ENCODE measurements around the gene BPIFB4.
"Not testable (repeated sequence)": the region's sequence is repeated elsewhere in the genome, so short reads cannot be mapped to it uniquely, and the experiment has no call there.

The BPIFB4 gene

DNA sequence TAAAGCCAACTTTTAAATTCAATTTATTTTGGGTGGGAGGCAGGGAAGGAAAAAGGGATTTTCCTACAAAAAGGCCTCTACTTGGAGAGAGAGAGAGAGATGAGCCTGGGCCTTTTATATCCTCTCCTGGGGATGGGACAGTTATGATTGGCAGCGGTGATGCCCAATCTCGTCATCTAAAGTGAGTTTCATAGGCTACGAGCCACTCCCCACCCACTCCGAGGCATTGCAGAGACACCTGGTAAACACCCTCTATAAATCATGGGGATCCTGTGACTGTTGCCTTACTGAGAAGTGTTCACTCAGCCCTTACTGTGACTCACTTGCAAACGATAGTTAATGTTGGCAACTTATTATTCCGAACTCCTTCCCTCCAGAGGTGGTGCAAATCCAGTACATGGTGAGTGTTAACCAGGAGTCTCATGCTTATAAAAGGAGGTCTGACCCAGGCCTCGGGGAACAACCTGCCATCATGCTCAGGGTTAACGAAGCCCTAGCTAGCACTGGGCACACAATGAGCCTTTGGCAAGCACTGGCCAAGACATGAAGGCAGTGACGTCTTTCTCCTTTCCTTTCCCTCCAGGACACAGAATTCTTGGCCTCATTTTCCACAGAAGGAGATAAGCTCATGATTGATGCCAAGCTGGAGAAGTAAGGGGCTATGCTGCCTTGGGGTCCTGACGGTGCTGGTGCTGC, 20.5 kb downstream of the BPIFB4 start:
- H3K9ac ChIP-seq (ENCODE audit: insufficient read length) = no peak overlapping the region
- H3K36me3 ChIP-seq (ENCODE audit: insufficient read depth, low read length) = no peaks in the 10 kb centered on the region
- no peak for DNase-seq (ENCODE audit: low read depth, low spot score)
- TF ChIP-seq FOXP2 (optimal IDR thresholded peaks at IDR 0.05; ENCODE audit: control extremely low read depth, extremely low read length, insufficient read depth) (no peak), POLR2AphosphoS5 (IDR thresholded peaks at IDR 0.05; ENCODE audit: borderline replicate concordance, low read depth, low read length) (no peak)
- no peak overlapping the region for H3K27ac ChIP-seq
- no peak overlapping the region for H3K4me3 ChIP-seq
- H3K9me3 ChIP-seq (ENCODE audit: low read depth, low read length) = no peaks in the 10 kb centered on the region

DNA sequence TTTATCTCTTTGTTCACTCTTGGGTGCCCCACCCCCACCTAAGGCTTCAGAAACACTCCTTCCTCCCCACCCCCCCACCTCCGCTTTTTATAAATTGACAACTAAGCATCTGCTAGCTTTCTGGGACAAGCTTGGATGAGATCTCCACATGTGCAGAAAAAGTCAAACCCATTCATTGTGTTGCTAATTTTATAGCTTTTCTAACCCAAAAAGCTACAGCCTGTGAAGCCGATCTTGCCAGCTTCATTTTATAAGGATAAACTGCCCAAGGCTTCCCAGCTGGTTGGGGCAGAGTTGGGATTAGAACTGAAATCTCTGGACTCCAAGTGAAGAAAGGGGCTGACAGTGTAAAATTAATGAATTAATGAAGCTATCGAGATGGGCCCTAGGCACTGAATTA, 24.1 kb downstream of the BPIFB4 start:
- Histone ChIP-seq H3K4me3 (no peak overlapping the region), H3K9ac (ENCODE audit: insufficient read length) (no peak overlapping the region), H3K27ac (no peak overlapping the region), H3K36me3 (ENCODE audit: insufficient read depth, low read length) (no peaks in the 10 kb centered on the region), H3K9me3 (ENCODE audit: low read depth, low read length) (no peaks in the 10 kb centered on the region)
- no peak for TF ChIP-seq POLR2AphosphoS5 (IDR thresholded peaks at IDR 0.05; ENCODE audit: borderline replicate concordance, low read depth, low read length)
- no peak for TF ChIP-seq FOXP2 (optimal IDR thresholded peaks at IDR 0.05; ENCODE audit: control extremely low read depth, extremely low read length, insufficient read depth)
- TF ChIP-seq EZH2 (IDR thresholded peaks at IDR 0.05) = no peak
- DNase-seq (ENCODE audit: low read depth, low spot score) = no peak

DNA sequence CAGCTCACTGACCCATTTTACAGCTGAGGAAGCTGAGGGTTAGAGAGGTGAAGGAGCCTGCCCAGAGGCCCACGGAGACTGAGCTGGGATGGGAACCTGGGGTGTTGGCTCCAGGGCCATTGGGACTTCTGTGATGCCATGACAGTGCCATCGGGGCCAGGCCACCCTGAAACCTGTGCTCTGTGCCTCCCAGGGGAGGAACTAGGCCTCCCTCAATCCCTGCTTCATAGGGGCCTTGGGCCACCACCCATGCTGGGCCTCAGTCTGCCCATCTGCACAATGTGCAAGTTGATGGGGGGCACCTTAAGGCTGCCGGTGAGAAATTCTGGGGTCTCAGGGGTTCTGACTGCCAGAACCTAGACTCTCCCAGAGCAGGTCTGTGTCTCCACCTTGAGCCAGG, 24.9 kb downstream of the BPIFB4 start:
- Histone ChIP-seq H3K4me3 (no peak overlapping the region), H3K36me3 (ENCODE audit: insufficient read depth, low read length) (no peaks in the 10 kb centered on the region), H3K9me3 (ENCODE audit: low read depth, low read length) (no peaks in the 10 kb centered on the region), H3K27ac (no peak overlapping the region), H3K9ac (ENCODE audit: insufficient read length) (no peak overlapping the region)
- TF ChIP-seq FOXP2 (optimal IDR thresholded peaks at IDR 0.05; ENCODE audit: control extremely low read depth, extremely low read length, insufficient read depth) (no peak), POLR2AphosphoS5 (IDR thresholded peaks at IDR 0.05; ENCODE audit: borderline replicate concordance, low read depth, low read length) (no peak), EZH2 (IDR thresholded peaks at IDR 0.05) (no peak)
- no peak for DNase-seq (ENCODE audit: low read depth, low spot score)

DNA sequence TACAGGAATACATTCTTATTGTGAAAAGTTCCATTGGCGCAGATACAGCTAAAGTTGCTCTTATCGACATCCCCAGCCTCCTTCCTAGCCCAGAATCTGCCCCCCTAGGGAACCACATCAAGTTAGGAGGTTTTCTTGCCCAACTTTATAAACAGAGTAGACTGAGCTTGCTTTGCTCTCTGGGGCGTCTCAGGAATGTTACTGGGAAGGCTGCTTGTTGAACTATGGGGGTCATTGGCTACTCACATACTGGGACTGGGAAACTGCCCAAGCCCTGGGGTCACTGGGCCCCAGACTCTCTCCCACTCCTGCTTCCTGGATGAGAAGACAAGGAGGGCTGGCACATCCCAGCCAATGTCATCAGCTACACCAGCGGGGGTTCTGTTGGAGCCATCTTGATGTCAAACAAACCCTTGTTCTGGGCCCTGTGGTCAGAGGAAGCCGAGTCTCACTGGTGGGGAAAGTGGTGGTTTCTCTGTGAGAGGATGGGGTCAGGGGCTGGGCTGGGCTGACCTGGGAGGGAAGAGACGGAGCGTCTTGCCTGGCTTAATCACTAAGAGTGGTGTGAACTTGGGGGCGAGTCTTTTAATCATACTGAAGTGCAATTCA, 26.0 kb downstream of the BPIFB4 start:
- TF ChIP-seq POLR2AphosphoS5 (IDR thresholded peaks at IDR 0.05; ENCODE audit: borderline replicate concordance, low read depth, low read length) (no peak), FOXP2 (optimal IDR thresholded peaks at IDR 0.05; ENCODE audit: control extremely low read depth, extremely low read length, insufficient read depth) (no peak), EZH2 (IDR thresholded peaks at IDR 0.05) (no peak)
- Histone ChIP-seq H3K9me3 (ENCODE audit: low read depth, low read length) (no peaks in the 10 kb centered on the region), H3K4me3 (no peak overlapping the region), H3K36me3 (ENCODE audit: insufficient read depth, low read length) (no peaks in the 10 kb centered on the region), H3K27ac (no peak overlapping the region), H3K9ac (ENCODE audit: insufficient read length) (no peak overlapping the region)
- DNase-seq (ENCODE audit: low read depth, low spot score) = no peak

DNA sequence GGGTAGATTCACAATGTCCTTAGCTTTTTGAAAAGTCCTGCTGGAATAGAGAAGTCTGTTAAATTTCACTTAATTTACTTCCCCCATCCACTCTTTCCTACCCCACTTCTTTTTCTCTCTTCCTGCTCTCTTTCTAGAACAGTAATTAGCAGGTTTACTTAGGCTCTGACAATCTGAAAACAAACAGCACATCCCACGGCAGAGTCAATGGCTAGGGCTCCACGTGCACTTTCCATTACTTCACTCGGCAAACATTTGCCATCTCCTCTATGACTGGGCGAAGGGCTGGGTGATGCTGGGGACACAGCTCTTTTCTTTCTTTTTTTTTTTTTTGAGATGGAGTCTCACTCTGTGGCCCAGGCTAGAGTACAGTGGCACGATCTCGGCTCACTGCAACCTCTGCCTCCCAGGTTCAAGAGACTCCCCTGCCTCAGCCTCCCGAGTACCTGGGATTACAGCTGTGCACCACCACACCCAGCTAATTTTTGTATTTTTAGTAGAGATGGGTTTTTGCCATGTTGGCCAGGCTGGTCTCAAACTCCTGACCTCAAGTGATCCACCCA, 26.7 kb downstream of the BPIFB4 start:
- H3K27ac ChIP-seq; H3K4me3 ChIP-seq; H3K9me3 ChIP-seq (ENCODE audit: low read depth, low read length); H3K9ac ChIP-seq (ENCODE audit: insufficient read length); DNase-seq (ENCODE audit: low read depth, low spot score); H3K36me3 ChIP-seq (ENCODE audit: insufficient read depth, low read length): not testable (repeated sequence)

DNA sequence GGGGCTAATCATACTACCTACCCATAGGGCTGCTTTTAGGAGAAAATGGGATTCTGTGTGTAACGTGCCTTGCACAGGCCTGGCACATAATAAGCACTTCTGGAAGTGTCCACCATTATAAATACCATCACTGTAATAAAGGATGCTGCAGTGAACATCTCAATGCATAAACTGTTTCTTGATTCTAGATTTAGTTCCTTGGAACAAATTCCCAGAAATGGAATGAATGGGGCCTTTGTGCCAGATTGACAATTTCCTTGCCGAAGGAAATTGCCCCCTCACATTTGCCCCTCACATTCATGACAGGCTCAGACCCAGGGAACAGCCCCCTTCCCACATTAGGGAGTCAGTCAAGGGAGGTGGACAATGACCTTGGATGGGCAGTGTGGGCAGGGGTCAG, 29.2 kb downstream of the BPIFB4 start:
- no peak overlapping the region for H3K4me3 ChIP-seq
- no peak for DNase-seq (ENCODE audit: low read depth, low spot score)
- no peak overlapping the region for H3K27ac ChIP-seq
- TF ChIP-seq EZH2 (IDR thresholded peaks at IDR 0.05) (no peak), FOXP2 (optimal IDR thresholded peaks at IDR 0.05; ENCODE audit: control extremely low read depth, extremely low read length, insufficient read depth) (no peak)
- no peak overlapping the region for H3K9ac ChIP-seq (ENCODE audit: insufficient read length)
- H3K9me3 ChIP-seq (ENCODE audit: low read depth, low read length) = no peaks in the 10 kb centered on the region
- no peaks in the 10 kb centered on the region for H3K36me3 ChIP-seq (ENCODE audit: insufficient read depth, low read length)

DNA sequence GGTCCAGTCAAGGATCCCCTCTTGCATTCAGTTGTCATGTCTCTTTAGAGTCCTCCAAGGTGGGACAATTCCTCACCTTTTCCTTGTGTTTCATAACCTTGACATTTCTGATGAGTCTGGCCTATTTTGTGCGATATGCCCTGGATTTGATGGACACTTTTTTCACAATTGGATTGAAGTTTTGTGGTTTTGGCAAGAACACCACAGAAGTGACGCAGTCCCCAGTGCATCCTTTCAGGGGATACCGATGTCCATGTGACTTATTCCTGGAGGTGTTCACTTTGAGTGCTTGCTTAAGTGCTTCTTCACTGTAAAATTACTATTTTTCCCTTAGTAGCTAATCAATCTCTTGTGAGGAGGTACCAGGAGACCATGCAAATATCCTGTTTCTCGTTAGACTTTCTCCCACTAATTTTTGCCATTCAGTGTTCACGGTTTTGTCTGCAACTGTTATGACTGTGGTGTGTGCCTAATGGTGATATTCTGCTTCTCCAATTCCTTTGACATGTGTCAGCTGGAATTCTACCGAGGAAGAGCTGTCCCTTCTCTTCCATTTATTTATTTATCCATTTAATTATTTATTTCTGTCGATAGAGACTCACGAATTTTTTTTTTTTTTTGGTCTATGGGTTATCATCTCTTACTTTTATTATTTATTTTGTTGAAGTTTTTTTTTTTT, 30.8 kb downstream of the BPIFB4 start:
- no peak overlapping the region for H3K9ac ChIP-seq (ENCODE audit: insufficient read length)
- H3K9me3 ChIP-seq (ENCODE audit: low read depth, low read length) = no peaks in the 10 kb centered on the region
- no peak overlapping the region for H3K4me3 ChIP-seq
- no peak for TF ChIP-seq FOXP2 (optimal IDR thresholded peaks at IDR 0.05; ENCODE audit: control extremely low read depth, extremely low read length, insufficient read depth)
- no peak for TF ChIP-seq EZH2 (IDR thresholded peaks at IDR 0.05)
- no peak for TF ChIP-seq POLR2AphosphoS5 (IDR thresholded peaks at IDR 0.05; ENCODE audit: borderline replicate concordance, low read depth, low read length)
- DNase-seq (ENCODE audit: low read depth, low spot score) = no peak
- H3K27ac ChIP-seq = no peak overlapping the region
- no peaks in the 10 kb centered on the region for H3K36me3 ChIP-seq (ENCODE audit: insufficient read depth, low read length)

DNA sequence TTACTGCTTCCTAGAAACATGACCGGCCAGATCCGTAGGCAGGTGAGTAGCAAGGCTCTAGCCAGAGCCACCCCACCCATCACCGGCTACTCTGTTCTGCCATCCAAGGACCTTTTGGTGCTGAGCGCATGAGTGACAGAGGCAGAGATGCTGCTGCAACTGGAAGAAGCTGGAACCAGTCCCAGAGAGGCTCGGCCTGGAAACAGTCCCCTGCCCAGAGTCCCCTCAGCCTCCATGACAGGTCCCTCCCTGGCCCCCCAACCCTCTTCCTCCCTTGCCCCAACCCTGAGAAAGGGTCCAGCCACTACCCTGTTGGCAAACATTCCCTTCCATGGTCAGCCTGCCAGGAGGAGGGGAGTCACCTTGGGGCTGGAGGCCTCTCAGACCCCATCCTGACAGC, 31.9 kb downstream of the BPIFB4 start:
- H3K9ac ChIP-seq (ENCODE audit: insufficient read length) = no peak overlapping the region
- no peak for TF ChIP-seq FOXP2 (optimal IDR thresholded peaks at IDR 0.05; ENCODE audit: control extremely low read depth, extremely low read length, insufficient read depth)
- no peak for TF ChIP-seq EZH2 (IDR thresholded peaks at IDR 0.05)
- no peak for TF ChIP-seq POLR2AphosphoS5 (IDR thresholded peaks at IDR 0.05; ENCODE audit: borderline replicate concordance, low read depth, low read length)
- H3K27ac ChIP-seq = no peak overlapping the region
- no peaks in the 10 kb centered on the region for H3K36me3 ChIP-seq (ENCODE audit: insufficient read depth, low read length)
- DNase-seq (ENCODE audit: low read depth, low spot score) = no peak
- no peaks in the 10 kb centered on the region for H3K9me3 ChIP-seq (ENCODE audit: low read depth, low read length)
- no peak overlapping the region for H3K4me3 ChIP-seq
